Measurements from ENCODE around the gene MPV17. TPM values are rescaled to one million over a fixed set of nuclear protein-coding genes. Genes with fewer than 3 reads are reported as not detected.

The MPV17 gene
- total and polyA plus RNA-seq, 2 of the 13 experiments (the other 11 are each of a cell fraction or from before 2014, with no cell fraction given), result 48.9 to 129 TPM

DNA sequence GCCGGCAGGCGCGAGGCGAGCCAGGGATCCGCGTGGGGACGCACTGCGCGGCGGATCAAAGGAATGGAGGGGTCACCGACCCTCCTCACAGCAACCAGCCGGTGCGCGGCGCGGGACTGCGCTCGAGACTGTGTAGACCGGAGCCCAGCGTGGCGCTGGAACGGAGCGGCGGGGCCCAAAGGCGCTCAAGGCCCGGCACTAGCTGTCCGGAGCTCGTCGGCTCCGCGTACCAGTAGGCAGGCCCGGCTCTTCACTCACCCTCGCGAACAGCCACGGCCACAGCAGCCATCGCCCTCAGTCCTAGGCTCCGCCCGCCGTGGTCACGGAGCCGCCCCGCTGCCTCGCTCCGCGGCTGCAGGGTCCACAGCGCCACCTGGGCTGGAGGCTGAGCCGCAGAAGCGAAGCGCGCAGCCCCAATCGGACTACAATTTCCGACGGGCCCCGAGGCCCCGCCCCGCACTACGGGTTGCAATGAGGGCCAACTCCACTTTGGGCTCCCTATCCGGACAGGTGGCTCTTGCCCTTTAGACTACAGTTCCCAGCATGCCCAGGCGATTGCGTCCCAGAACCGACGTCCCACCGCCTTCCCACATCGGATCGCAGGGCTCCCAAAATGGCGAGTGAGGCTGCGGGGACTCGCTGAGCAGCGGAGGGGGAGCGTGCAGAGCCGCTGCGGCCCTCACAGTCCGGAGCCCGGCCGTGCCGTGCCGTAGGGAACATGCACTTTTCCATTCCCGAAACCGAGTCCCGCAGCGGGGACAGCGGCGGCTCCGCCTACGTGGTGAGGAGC is 47.3 kb upstream of the MPV17 start, which contains the start of the genes EIF2B4 and SNX17 (continued):
- peak; percentile 99 for TF ChIP-seq XRCC5 (optimal IDR thresholded peaks at IDR 0.05; ENCODE audit: low read length)
- TF ChIP-seq REL (CRISPR knock-in tag; conservative IDR thresholded peaks at IDR 0.05), result 0 out of 2 replicates have a peak, but pooled peaks have one; percentile 34
- peak; percentile 76; the same call in 1 of the 2 replicates for TF ChIP-seq ZNF224 (CRISPR knock-in tag; IDR thresholded peaks at IDR 0.05)
- TF ChIP-seq GATA4 (IDR thresholded peaks at IDR 0.05; ENCODE audit: borderline replicate concordance, low read depth), result no peak
- TF ChIP-seq KMT2A (CRISPR knock-in tag; IDR thresholded peaks at IDR 0.05), result peak; percentile 93
- peak; percentile 96 for TF ChIP-seq AGO1 (IDR thresholded peaks at IDR 0.05; ENCODE audit: low read depth, low read length, poor library complexity, severe bottlenecking)
- TF ChIP-seq, protein P1, sequence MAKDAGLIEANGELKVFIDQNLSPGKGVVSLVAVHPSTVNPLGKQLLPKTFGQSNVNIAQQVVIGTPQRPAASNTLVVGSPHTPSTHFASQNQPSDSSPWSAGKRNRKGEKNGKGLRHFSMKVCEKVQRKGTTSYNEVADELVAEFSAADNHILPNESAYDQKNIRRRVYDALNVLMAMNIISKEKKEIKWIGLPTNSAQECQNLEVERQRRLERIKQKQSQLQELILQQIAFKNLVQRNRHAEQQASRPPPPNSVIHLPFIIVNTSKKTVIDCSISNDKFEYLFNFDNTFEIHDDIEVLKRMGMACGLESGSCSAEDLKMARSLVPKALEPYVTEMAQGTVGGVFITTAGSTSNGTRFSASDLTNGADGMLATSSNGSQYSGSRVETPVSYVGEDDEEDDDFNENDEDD (CRISPR knock-in tag; IDR thresholded peaks at IDR 0.05; ENCODE audit: borderline replicate concordance), result peak; percentile 69; the same call in 1 of the 2 replicates
- TF ChIP-seq ZNF251 (CRISPR knock-in tag; IDR thresholded peaks at IDR 0.05), result peak; percentile 78; the same call in 1 of the 2 replicates
- TF ChIP-seq, protein P2, sequence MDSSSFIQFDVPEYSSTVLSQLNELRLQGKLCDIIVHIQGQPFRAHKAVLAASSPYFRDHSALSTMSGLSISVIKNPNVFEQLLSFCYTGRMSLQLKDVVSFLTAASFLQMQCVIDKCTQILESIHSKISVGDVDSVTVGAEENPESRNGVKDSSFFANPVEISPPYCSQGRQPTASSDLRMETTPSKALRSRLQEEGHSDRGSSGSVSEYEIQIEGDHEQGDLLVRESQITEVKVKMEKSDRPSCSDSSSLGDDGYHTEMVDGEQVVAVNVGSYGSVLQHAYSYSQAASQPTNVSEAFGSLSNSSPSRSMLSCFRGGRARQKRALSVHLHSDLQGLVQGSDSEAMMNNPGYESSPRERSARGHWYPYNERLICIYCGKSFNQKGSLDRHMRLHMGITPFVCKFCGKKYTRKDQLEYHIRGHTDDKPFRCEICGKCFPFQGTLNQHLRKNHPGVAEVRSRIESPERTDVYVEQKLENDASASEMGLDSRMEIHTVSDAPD (CRISPR knock-in tag; IDR thresholded peaks at IDR 0.05), result peak; percentile 5; the same call in 1 of the 2 replicates
- TF ChIP-seq TOPORS (CRISPR knock-in tag; IDR thresholded peaks at IDR 0.05), result peak; percentile 76
- TF ChIP-seq, protein P3, sequence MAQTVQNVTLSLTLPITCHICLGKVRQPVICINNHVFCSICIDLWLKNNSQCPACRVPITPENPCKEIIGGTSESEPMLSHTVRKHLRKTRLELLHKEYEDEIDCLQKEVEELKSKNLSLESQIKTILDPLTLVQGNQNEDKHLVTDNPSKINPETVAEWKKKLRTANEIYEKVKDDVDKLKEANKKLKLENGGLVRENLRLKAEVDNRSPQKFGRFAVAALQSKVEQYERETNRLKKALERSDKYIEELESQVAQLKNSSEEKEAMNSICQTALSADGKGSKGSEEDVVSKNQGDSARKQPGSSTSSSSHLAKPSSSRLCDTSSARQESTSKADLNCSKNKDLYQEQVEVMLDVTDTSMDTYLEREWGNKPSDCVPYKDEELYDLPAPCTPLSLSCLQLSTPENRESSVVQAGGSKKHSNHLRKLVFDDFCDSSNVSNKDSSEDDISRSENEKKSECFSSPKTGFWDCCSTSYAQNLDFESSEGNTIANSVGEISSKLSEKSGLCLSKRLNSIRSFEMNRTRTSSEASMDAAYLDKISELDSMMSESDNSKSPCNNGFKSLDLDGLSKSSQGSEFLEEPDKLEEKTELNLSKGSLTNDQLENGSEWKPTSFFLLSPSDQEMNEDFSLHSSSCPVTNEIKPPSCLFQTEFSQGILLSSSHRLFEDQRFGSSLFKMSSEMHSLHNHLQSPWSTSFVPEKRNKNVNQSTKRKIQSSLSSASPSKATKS (CRISPR knock-in tag; IDR thresholded peaks at IDR 0.05), result peak; percentile 96; the same call in 1 of the 2 replicates
- TF ChIP-seq GLI4 (CRISPR knock-in tag; IDR thresholded peaks at IDR 0.05; ENCODE audit: borderline replicate concordance), result 0 out of 2 replicates have a peak, but pooled peaks have one; percentile 18
- TF ChIP-seq, protein P4, sequence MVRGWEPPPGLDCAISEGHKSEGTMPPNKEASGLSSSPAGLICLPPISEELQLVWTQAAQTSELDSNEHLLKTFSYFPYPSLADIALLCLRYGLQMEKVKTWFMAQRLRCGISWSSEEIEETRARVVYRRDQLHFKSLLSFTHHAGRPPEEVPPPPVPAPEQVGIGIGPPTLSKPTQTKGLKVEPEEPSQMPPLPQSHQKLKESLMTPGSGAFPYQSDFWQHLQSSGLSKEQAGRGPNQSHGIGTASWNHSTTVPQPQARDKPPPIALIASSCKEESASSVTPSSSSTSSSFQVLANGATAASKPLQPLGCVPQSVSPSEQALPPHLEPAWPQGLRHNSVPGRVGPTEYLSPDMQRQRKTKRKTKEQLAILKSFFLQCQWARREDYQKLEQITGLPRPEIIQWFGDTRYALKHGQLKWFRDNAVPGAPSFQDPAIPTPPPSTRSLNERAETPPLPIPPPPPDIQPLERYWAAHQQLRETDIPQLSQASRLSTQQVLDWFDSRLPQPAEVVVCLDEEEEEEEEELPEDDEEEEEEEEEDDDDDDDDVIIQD (CRISPR knock-in tag; IDR thresholded peaks at IDR 0.05; ENCODE audit: low read depth), result peak; percentile 79
- TF ChIP-seq, protein P5, sequence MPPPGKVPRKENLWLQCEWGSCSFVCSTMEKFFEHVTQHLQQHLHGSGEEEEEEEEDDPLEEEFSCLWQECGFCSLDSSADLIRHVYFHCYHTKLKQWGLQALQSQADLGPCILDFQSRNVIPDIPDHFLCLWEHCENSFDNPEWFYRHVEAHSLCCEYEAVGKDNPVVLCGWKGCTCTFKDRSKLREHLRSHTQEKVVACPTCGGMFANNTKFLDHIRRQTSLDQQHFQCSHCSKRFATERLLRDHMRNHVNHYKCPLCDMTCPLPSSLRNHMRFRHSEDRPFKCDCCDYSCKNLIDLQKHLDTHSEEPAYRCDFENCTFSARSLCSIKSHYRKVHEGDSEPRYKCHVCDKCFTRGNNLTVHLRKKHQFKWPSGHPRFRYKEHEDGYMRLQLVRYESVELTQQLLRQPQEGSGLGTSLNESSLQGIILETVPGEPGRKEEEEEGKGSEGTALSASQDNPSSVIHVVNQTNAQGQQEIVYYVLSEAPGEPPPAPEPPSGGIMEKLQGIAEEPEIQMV (CRISPR knock-in tag; IDR thresholded peaks at IDR 0.05; ENCODE audit: low read depth), result peak; percentile 89; the same call in 1 of the 2 replicates
- peak; percentile 96 for TF ChIP-seq TCF7 (IDR thresholded peaks at IDR 0.05; ENCODE audit: low read depth)
- TF ChIP-seq DZIP1 (CRISPR knock-in tag; IDR thresholded peaks at IDR 0.05), result no peak

Measured in HepG2 (cell line).